Stimulated activated CD8-positive, alpha-beta memory T cell treated with anti-CD3 and anti-CD28 coated beads, Interleukin-7, amount 100 ng/mL, for 48 hours (primary cell): ENCODE measurements around the gene SPEG.

Source experiments
- DNase-seq, 2 donors: peaks; one replicate each; pipeline ENCODE4 v3.0.0-alpha.2; 2020; ENCODE audit warnings: low read depth in 1 of 2; ENCODE audit errors: extremely low read depth in 1 of 2

SPEG gene

DNA sequence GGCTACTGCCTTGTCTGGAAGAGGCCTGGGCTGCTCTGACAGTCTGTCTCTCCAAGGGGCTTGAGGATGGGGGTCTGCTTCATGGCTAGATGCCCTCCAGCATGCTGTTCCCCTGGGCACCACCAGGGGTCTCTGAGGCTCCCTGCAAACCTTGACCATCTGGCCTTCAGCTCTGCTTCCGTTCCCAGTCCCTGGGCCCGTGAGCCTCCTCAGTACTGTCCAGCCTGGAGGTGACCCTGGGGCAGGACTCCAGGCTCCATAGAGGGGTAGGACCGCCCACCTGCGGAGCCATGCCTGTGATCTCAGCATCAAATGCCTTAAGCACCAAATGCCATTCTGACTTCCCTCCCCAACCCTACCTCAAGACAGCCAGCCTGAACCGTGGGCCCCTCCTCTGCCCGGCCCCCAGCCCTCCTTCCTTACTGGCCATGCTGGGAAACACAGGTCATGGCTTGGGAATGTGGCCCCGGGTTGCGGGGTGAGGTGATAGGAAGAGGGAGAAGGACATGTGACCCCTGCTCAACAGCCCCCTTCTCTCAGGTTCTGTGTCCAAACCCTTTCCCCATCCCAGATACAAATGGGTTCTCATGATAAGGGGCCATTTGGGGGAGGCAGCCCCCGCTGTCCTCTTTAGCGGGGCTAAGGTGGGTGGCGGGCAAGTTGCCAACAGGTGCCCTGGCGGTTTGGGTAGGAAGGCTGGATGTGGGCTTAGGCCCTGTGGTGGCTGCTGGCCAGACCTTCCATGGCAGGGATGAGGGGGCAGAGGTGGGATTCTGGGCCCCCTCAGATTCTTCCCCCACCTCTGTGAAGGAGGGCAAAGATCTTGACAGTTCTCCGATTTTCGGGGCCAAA, 25.0 kb downstream of the SPEG start:
- DNase-seq, result no peak

DNA sequence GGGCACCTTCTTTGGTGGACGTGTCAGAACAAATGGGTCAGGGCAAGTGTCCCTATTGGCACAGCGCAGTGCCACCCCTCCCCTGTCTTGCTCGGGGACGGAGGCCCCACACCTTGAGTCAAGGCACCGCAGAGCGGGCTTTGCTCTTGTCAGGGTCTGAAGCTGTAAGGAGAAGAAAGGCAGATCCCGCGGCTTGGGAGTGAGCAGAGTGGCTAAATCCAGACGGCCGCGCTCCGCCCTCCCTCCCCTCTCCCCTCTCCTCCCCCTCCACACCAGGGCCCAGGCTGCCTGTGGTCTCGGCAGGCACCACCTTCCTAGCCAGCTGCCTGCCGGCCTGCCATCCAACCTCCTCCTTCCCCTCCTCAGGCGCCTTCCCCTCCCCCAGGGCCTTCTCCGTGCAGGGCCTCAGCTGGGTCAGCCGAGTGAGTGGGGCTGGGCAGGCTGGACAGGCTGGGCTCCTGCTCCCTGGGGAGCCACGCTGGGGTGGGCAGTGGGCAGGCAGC, 25.8 kb downstream of the SPEG start:
- DNase-seq, result no peak

DNA sequence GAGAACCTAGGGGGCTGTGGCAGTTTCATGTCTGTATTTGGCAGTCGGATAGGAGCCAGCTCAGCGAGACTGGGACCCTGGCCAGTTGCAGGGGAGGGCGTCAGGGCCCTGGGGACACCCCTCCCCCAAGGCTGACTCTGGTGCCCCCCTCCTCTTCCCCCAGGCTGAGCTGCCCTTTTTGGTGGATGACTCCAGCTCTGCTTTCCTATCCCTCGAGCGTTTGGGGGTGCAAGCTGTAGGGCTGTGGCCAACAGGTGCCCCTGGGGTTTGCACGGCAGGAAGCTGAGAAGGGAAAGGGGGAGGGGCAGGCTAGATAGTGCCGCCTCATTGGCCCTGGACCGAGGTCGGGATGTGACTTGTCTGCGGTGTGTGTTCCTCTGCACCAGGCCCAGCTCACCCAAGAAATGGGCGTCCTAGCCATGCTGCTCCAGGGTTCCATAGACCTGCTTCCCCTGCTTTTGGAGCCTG, 26.4 kb downstream of the SPEG start:
- DNase-seq, result no peak

DNA sequence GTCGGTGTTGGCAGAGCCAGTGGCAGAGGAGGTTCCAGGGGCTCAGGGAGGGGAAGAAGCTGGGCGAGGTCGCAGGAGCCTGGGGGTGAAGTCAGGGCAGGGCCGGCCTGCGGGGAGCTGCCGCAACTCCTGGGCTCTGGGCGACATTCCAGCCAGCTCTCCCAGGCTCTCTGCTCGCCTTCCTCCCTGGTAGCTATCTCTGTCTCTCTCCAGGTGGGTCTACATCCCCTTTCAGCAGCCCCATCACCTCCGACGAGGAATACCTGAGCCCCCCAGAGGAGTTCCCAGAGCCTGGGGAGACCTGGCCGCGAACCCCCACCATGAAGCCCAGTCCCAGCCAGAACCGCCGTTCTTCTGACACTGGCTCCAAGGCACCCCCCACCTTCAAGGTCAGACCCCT, 27.0 kb downstream of the SPEG start:
- no peak for DNase-seq

DNA sequence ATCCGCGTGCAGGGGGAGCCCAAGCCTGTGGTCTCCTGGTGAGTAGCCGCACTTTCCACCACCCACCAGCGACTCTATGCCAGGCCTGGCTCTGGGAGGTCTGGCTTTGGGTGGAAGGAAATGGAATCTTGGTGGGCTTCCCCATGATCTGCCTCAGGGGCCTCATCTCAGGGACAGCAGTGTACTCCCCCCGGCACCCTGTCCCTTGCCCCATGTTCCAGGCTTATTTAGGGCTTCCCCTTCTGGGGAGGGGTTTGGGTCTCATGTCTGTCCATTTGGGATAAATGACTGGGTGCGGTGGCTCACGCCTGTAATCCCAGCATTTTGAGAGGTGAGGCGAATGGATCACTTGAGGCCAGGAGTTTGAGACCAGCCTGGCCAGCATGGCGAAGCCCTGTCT, 27.7 kb downstream of the SPEG start:
- DNase-seq, result no peak

DNA sequence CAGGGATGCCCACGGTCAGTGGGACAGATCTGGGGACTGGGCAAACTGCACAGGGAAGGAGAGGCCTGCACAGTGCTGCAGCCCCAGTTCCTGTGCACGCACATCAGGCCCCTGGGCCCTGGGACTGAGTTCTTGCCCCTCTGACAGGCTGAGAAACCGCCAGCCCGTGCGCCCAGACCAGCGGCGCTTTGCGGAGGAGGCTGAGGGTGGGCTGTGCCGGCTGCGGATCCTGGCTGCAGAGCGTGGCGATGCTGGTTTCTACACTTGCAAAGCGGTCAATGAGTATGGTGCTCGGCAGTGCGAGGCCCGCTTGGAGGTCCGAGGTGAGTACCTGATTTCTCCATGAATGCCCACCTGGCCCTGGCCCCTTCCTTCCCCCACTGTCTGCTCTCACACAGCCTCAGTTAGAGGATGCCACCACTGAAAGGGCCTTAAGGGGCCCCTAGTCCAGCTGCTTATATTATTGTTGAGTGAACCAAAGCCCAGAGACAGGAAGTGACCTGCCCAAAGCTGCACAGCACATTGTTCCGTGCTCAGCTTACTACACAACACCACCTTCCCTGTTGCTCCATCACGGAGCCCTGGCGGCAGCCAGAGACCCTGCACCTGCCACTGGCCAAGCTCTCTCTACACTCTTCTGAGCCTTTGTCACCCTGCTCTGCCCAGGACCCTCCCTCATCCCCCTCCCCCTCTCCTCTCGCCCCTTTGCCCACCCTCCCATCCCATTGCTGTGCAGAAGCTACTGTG, 29.8 kb downstream of the SPEG start:
- DNase-seq, result no peak

DNA sequence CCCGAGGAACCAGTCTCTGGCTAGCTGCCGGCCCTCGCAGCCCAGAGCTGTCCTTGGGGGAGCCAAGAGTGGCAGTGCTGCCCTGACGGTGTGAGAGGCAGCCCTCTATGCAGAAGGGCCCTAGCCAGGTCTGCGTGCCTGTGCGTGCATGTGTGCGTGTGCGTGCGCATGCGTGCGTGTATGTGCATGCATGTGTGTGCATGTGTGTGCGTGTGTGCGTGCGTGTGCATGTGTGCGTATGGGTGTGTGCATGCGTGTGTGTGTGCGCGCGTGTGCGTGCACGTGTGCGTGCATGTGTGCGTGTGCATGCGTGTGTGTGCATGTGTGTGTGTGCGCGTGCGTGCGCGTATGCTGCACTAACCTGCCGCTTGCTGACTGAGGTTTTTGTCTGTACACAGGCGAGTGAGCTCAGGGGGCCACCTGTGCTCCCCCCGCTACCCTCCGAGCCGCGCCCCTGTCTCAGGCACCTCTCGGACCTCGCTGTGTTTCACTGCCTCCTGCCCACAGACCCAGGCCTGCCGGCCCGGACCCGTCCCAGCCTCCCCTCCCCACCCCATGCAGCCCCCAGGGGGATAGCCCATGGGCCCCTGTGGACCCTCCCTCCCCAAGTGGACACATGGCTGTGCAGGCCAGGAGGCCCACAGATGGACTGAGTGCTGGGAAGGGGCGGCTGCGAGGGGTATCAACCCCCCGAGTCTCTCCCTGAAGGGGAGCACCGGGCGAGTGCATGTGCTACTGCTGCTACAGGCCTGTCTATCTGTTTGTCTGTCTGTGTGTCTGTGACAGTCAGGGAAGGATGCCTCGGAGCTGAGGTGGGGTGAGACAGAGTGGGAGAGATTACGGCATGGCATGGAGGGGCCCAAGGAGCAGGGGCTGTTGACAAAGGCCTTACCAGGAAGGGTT, 31.3 kb downstream of the SPEG start:
- DNase-seq, result no peak

DNA sequence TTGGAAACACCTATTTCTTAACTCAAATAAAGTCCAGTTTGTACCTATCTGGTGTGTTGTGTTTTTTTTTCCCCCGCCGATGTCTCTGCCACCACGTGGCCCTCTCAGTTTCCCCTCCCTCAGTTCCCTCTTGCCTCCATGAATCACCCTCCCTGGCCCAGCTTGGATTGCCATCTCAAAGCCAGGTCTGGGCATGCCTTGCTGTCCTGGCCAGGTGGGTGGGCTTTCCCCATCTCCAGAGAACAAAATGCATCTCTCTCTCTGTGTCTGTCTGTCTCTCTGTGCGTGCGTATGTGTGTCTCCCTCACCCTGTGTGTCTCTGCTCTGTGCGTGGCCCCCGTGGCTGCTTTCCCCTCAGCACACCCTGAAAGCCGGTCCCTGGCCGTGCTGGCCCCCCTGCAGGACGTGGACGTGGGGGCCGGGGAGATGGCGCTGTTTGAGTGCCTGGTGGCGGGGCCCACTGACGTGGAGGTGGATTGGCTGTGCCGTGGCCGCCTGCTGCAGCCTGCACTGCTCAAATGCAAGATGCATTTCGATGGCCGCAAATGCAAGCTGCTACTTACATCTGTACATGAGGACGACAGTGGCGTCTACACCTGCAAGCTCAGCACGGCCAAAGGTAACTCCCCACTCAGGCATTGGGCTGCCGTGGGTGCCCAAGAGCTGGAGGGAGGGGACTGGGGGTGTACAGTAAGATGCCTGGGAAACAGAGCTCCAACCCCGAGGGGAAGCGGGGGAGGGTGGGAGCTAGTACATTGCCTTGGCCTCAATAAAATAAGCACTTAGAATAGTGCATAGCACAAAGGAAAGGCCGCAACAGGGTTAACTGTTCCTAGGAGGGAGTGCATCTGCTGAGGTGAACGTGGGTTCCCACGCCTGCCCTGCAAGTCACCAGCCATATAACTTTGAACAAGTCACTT, 32.4 kb downstream of the SPEG start:
- DNase-seq, result no peak

DNA sequence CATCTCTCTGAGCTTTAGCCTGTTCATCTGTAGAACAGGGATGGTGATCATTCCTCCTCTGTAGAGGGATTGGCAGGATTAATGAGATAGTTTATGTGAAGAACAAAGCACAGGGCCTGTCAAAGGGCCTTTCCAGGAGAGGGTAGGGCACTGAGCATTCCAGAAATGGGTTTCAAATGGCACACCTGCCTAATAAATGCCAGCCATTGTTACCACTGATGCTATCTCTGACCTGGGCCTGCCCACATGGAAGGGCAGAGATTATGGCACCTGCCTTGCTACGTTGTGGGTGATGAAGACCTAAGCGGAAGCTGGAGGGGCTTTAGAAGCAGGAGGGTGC, 33.1 kb downstream of the SPEG start:
- DNase-seq, result no peak

DNA sequence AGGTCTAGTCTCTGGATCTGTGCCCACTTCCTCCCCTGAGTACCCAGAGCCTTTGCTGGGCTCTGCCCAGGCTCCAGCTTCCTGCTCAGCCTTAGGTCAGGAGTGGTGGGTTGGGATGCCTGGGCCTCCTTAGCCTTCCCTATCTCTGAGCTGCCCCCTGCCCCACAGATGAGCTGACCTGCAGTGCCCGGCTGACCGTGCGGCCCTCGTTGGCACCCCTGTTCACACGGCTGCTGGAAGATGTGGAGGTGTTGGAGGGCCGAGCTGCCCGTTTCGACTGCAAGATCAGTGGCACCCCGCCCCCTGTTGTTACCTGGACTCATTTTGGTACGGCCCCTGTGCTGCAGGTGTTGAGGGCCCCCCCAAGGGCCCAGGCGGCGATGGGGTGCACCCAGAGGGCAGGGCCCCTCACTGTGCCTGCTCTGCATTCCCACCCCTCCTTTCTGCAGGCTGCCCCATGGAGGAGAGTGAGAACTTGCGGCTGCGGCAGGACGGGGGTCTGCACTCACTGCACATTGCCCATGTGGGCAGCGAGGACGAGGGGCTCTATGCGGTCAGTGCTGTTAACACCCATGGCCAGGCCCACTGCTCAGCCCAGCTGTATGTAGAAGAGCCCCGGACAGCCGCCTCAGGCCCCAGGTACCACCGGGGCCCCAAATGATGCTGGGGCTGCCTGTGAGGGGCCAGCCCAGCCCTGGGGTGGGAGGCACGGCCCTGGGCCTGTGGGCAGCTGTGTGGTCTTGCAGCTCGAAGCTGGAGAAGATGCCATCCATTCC, 34.0 kb downstream of the SPEG start:
- no peak for DNase-seq

DNA sequence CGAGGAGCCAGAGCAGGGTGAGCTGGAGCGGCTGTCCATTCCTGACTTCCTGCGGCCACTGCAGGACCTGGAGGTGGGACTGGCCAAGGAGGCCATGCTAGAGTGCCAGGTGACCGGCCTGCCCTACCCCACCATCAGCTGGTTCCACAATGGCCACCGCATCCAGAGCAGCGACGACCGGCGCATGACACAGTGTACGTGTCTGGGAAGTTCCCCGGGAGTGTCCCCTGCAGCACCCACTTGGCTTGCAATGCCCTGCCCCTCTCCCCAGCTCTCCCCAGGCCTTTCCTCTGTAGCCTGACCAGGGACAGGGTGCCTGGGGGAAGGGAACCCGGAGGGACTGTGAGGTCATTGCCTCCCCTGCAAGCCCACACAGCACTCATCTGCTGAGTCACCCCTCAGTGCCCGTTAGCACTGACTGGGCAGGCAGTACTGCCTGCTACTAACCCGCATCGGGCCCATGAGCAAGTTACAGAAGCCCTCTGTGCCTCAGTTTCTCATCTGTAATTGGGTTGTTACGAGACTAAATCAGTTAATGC, 34.6 kb downstream of the SPEG start:
- no peak for DNase-seq

DNA sequence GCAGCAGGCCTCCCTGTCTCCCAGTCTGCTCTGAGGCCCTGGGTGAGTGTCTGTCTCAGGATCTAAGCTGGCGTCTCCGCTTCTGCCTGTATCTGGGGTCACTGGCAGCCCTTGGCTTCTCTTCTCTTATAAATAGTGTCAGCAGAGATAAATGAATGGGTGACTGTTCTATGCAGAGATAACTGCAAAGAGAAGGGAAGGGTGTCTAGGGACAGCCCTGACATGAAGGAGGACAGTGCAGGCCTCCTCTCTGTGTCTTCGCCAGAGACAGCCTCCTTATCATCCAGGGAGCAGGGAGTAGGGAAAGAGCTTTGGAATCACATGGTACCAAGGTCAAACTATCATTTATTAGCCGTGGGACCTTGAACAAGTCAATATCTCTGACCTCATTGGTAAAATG, 35.8 kb downstream of the SPEG start:
- no peak for DNase-seq

DNA sequence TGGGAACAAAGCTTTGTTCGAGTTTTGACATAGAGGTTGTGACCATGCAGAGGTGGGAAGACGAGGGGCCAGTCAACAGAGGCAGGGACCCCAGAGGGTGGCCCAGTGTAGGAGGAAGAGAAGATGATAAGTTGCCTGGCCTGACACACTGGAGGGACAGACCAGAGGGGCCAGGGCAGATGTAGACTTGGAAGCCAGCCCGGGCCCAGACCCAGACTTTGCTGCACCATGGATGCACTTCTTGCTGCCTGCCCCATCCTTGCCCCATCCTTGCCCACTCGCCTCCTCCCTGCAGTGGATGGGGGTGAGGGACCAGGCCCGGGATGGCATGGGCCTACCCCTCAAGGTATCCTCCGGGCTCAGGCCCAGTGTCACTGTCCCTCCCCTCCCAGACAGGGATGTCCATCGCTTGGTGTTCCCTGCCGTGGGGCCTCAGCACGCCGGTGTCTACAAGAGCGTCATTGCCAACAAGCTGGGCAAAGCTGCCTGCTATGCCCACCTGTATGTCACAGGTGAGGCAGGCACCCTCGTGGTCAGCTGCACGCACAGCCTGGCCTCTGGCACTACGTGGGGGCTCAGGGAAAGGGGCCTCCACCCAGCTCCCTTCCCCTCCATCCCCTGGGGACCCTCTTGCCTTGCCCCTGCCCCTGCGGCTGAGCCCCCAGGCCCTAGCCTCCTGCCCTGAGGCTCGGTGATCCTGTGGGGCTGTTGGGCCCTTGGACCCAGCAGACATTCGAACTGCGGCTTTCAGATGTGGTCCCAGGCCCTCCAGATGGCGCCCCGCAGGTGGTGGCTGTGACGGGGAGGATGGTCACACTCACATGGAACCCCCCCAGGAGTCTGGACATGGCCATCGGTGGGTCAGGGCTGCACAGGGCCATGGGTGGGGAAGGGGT, 37.1 kb downstream of the SPEG start:
- no peak for DNase-seq

DNA sequence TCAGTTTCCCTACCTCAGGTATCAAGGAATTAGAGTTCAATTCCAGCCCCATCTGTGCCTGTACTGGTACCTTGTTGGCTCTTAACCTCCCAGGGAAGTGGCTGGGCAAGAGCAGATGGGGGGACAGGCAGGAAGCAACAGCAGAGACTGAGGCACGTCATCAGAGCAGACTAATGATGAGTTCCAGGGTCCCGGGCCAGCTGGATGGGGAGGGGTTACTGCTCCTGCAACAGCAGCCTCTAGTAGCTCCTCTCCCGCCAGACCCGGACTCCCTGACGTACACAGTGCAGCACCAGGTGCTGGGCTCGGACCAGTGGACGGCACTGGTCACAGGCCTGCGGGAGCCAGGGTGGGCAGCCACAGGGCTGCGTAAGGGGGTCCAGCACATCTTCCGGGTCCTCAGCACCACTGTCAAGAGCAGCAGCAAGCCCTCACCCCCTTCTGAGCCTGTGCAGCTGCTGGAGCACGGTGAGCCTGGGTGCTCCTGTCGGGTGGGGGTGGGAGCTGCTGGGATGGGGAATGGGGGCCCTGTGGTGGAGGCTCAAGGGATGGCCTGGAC, 38.1 kb downstream of the SPEG start:
- DNase-seq, result no peak

DNA sequence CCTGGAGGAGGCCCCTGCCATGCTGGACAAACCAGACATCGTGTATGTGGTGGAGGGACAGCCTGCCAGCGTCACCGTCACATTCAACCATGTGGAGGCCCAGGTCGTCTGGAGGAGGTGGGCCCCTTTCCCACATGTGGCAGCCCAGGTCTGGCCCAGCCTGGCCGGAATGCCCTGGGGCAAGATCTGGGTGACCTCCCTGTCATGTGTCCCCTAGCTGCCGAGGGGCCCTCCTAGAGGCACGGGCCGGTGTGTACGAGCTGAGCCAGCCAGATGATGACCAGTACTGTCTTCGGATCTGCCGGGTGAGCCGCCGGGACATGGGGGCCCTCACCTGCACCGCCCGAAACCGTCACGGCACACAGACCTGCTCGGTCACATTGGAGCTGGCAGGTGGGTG, 38.9 kb downstream of the SPEG start:
- no peak for DNase-seq

DNA sequence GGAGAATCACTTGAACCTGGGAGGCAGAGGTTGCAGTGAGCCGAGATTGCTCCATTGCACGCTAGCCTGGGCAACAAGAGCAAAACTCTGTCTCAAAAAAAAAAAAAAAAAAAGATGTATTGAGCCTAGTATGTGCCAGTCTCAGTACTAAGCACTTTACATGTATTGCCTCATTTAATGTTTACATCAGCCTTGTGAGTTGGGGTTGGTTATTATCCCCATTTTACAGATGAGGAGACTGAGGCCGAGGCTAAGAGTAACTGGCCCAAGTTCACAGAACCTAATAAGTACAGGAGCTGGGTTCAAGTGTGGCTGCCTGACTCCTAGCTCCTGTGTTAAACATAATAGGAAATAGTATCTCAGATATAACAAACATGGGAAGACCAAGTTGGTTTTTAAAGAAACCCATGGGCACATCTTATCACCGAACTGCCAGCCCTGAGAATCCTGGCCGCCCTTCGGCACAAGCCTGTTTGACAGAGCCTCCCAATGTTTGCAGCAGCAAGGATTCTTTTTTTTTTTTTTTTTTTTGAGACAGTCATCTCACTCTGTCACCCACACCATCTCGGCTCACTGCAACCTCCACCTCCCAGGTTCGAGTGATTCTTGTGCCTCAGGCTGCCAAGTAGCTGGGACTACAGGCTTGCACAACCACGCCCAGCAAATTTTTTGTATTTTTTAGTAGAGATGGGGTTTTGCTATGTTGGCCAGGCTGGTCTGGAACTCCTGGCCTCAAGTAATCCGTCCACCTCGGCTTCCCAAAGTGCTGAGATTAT, 39.8 kb downstream of the SPEG start:
- no peak for DNase-seq

DNA sequence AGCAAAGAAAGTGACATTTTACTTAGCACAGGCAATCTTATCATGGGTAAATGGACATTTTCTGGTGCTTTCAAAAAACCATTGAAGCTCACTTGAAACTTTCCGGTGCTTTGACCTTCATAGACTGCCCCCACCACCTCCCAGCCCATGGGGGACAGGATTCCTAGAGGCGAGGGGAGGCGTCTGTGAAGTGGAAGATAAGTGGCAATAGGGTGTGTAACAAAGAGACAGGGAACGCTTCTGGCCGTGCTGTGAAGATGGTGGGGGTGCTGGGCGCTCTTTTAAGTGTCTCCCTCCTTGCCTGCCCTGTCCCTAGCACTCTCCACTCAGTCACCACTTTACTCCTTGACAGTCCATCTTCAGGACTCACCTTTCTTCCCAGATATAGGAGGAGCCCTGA, 40.6 kb downstream of the SPEG start:
- DNase-seq, result no peak
